C4-2B (cell line): Measurements from ENCODE around the gene ELMO1.

ENCODE experiments used
- ZFX ChIP-seq: fragments of 450-650 bp; IDR thresholded peaks from 2 replicates; pipeline ENCODE4 v1.6.1; 2017
- TF ChIP-seq, protein P1 (sequence below): fragments of 450-650 bp; conservative IDR thresholded peaks from 2 replicates; pipeline ENCODE4 v1.5.1; 2017; ENCODE audit warnings: mild to moderate bottlenecking

DNA sequence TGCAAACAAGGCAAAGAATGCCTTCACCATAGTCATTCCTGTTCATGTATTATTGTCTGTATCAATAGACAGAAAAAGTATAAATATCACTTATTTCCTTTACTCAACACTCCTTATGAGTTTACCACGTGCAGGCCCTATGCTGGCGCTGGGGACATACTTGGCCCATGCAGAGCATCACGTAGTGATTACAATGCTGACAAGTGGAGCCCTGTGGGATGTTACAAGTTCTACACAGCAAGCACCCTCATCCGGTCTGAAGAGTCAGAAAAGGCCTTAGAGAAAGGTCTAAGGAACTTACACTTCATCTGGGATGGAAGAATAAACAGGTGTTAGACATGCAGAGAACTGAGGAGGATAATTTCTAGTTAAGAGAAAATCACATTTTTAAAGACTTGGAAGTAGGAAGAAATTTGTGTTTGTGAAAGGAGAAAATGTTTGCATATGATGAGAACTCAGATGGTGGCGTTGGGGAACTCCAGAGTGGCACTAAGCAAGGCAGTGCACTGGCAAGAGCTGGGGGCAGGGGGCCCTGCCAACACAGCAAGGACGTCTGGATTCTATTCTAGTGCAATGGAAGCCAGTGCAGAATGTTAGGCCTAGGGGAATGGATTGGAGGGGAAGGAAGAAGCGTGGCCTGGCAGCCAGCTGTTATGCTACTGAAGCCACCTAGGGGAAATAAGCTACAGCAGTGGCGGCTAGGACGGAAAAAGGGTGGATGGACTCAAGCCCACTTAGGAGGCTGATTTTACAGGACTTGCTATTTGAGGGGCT is 116.2 kb downstream of the ELMO1 start:
- TF ChIP-seq, protein P1, sequence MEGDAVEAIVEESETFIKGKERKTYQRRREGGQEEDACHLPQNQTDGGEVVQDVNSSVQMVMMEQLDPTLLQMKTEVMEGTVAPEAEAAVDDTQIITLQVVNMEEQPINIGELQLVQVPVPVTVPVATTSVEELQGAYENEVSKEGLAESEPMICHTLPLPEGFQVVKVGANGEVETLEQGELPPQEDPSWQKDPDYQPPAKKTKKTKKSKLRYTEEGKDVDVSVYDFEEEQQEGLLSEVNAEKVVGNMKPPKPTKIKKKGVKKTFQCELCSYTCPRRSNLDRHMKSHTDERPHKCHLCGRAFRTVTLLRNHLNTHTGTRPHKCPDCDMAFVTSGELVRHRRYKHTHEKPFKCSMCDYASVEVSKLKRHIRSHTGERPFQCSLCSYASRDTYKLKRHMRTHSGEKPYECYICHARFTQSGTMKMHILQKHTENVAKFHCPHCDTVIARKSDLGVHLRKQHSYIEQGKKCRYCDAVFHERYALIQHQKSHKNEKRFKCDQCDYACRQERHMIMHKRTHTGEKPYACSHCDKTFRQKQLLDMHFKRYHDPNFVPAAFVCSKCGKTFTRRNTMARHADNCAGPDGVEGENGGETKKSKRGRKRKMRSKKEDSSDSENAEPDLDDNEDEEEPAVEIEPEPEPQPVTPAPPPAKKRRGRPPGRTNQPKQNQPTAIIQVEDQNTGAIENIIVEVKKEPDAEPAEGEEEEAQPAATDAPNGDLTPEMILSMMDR: no peak
- TF ChIP-seq ZFX: no peak
